Gastroesophageal sphincter (tissue), 4 donors: ENCODE data around the gene GABBR1. TPM values are rescaled to one million over a fixed set of nuclear protein-coding genes. Genes with fewer than 3 reads are reported as not detected.

Experiments
- ATAC-seq: fragments of 150-250 bp; one replicate; pipeline ENCODE4 v1.9.1; 2016; ENCODE audit warnings: mild to moderate bottlenecking, moderate library complexity
- H3K27ac ChIP-seq, 4 donors: fragments of 200-600 bp; sonication (generic) in 3 of 4; 1 replicate in 3 of 4; 2 replicates in 1 of 4; pipeline ENCODE4 v1.5.1; 2016 to 2019
- H3K27me3 ChIP-seq: fragments of 200-600 bp; sonication (generic); one replicate; pipeline ENCODE4 v1.5.1; 2019
- H3K36me3 ChIP-seq, 2 donors: fragments of 200-600 bp; sonication (generic); one replicate each; pipeline ENCODE4 v1.5.1; 2019; ENCODE audit warnings: control low read depth in 1 of 2
- H3K4me1 ChIP-seq, 3 donors: fragments of 200-600 bp; sonication (generic); 1 replicate in 2 of 3; 2 replicates in 1 of 3; pipeline ENCODE4 v1.5.1; 2016 to 2019; ENCODE audit warnings: control low read depth in 2 of 3
- H3K4me3 ChIP-seq, 2 donors: fragments of 200-600 bp; sonication (generic); one replicate each; pipeline ENCODE4 v1.5.1; 2019; ENCODE audit warnings: mild to moderate bottlenecking in 1 of 2, moderate library complexity in 1 of 2
- H3K9me3 ChIP-seq, 3 donors: fragments of 200-600 bp; sonication (generic); one replicate each; pipeline ENCODE4 v1.5.1; 2017 to 2019; ENCODE audit warnings: control low read depth in 2 of 3
- EP300 ChIP-seq: sonication (generic); formaldehyde crosslinking; IDR thresholded peaks from one replicate; pipeline ENCODE4 v1.6.1; 2017; ENCODE audit warnings: antibody characterized with exemption, mild to moderate bottlenecking
- POLR2A ChIP-seq, 2 donors: fragments of 450-650 bp; IDR thresholded peaks; one replicate each; pipeline ENCODE4 v1.6.1; 2017; ENCODE audit warnings: antibody characterized with exemption in 2 of 2, mild to moderate bottlenecking in 2 of 2, moderate library complexity in 1 of 2
- POLR2AphosphoS5 ChIP-seq: sonication (generic); formaldehyde crosslinking; IDR thresholded peaks from one replicate; pipeline ENCODE4 v1.6.1; 2017; ENCODE audit warnings: antibody characterized with exemption
- WGBS, 2 donors: methylation state at CpG; one replicate each; pipeline ENCODE4 v1.1.5; 2018; ENCODE audit warnings: low coverage in 1 of 2; 5-methylcytosine and 5-hydroxymethylcytosine counted together
- total RNA-seq, 4 donors: library from RNA; depleted of rRNA; stranded (reverse); fragments of >200 nt; gene quantifications; one replicate each; pipeline ENCODE4 v1.1.0, GENCODE V29; 2016
- TF ChIP-seq, protein P1 (sequence below), 4 experiments: fragments of 200-600 bp in 2 of 4; fragments of 450-650 bp in 2 of 4; sonication (generic) in 1 of 4; IDR thresholded peaks; one replicate each; pipeline ENCODE4 v1.5.1; 2017 to 2019; ENCODE audit warnings: antibody characterized with exemption in 4 of 4, mild to moderate bottlenecking in 2 of 4, moderate library complexity in 2 of 4

The GABBR1 gene
- total RNA-seq, 4 donors from 2014 or later = 17.8 to 90.1 (median 44.8) TPM

GRCh38 chr6:29527564-29527963, 105.4 kb downstream of the GABBR1 start:
- H3K27ac ChIP-seq = no peak overlapping the region
- WGBS, 2 donors = no CpG with 5 or more reads among the region's 2 CpGs
- no peaks in the 10 kb centered on the region for H3K27me3 ChIP-seq
- no peaks in the 10 kb centered on the region for H3K36me3 ChIP-seq
- H3K9me3 ChIP-seq = no peaks in the 10 kb centered on the region
- no peak for ATAC-seq
- TF ChIP-seq EP300 (no peak), POLR2AphosphoS5 (no peak), POLR2A (IDR thresholded peaks at IDR 0.05) (no peak)
- TF ChIP-seq, protein P1, sequence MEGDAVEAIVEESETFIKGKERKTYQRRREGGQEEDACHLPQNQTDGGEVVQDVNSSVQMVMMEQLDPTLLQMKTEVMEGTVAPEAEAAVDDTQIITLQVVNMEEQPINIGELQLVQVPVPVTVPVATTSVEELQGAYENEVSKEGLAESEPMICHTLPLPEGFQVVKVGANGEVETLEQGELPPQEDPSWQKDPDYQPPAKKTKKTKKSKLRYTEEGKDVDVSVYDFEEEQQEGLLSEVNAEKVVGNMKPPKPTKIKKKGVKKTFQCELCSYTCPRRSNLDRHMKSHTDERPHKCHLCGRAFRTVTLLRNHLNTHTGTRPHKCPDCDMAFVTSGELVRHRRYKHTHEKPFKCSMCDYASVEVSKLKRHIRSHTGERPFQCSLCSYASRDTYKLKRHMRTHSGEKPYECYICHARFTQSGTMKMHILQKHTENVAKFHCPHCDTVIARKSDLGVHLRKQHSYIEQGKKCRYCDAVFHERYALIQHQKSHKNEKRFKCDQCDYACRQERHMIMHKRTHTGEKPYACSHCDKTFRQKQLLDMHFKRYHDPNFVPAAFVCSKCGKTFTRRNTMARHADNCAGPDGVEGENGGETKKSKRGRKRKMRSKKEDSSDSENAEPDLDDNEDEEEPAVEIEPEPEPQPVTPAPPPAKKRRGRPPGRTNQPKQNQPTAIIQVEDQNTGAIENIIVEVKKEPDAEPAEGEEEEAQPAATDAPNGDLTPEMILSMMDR (IDR thresholded peaks at IDR 0.05) = no peak
- H3K4me1 ChIP-seq = no peaks in the 10 kb centered on the region
- no peak overlapping the region for H3K4me3 ChIP-seq

GRCh38 chr6:29527126-29527525, 105.9 kb downstream of the GABBR1 start:
- 92 to 100% methylated on average over 1 of the region's 1 CpG for WGBS, 2 donors
- H3K4me3 ChIP-seq = no peak overlapping the region
- H3K4me1 ChIP-seq = no peaks in the 10 kb centered on the region
- H3K27me3 ChIP-seq = no peaks in the 10 kb centered on the region
- H3K36me3 ChIP-seq = no peaks in the 10 kb centered on the region
- TF ChIP-seq EP300 = no peak
- TF ChIP-seq, protein P1 (IDR thresholded peaks at IDR 0.05) = no peak
- no peak for TF ChIP-seq POLR2AphosphoS5
- TF ChIP-seq POLR2A (IDR thresholded peaks at IDR 0.05) = no peak
- no peak for ATAC-seq
- H3K27ac ChIP-seq = no peak overlapping the region
- no peaks in the 10 kb centered on the region for H3K9me3 ChIP-seq

DNA sequence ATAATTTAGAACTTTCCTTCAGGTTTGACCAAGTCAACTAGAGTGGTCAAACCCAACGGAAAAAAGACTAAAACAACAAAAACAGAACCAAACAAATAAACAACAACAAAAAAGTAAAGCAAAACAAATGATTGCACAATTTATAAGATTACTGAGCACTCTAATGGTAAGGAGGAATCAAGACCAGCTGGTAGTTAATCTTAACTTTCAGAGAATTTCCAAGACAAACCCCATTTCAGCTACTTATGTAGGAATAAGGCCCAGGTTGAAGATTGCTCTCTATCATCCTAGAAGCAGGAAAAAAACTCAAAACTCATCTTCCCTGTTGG, 107.7 kb downstream of the GABBR1 start:
- no peaks in the 10 kb centered on the region for H3K9me3 ChIP-seq
- no peaks in the 10 kb centered on the region for H3K36me3 ChIP-seq
- no peak for ATAC-seq
- TF ChIP-seq EP300 (no peak), POLR2A (IDR thresholded peaks at IDR 0.05) (no peak)
- TF ChIP-seq, protein P1 (IDR thresholded peaks at IDR 0.05) = no peak
- 13% methylated on average over 1 of the region's 1 CpG; no CpG with 5 or more reads in 1 of the 2 donors for WGBS, 2 donors
- H3K4me3 ChIP-seq = no peak overlapping the region
- no peaks in the 10 kb centered on the region for H3K4me1 ChIP-seq
- H3K27ac ChIP-seq = no peak overlapping the region
- H3K27me3 ChIP-seq = no peaks in the 10 kb centered on the region

GRCh38 chr6:29524444-29525310, 108.3 kb downstream of the GABBR1 start:
- no peak for ATAC-seq
- no peaks in the 10 kb centered on the region for H3K36me3 ChIP-seq
- no peaks in the 10 kb centered on the region for H3K27me3 ChIP-seq
- WGBS, 2 donors = 74 to 81% methylated on average over 7 of the region's 7 CpGs
- no peaks in the 10 kb centered on the region for H3K9me3 ChIP-seq
- no peak overlapping the region for H3K4me3 ChIP-seq
- no peak overlapping the region for H3K27ac ChIP-seq
- TF ChIP-seq POLR2A (IDR thresholded peaks at IDR 0.05) = no peak
- TF ChIP-seq POLR2AphosphoS5 = no peak
- TF ChIP-seq EP300 = no peak
- TF ChIP-seq, protein P1 (IDR thresholded peaks at IDR 0.05) = no peak
- no peaks in the 10 kb centered on the region for H3K4me1 ChIP-seq

DNA sequence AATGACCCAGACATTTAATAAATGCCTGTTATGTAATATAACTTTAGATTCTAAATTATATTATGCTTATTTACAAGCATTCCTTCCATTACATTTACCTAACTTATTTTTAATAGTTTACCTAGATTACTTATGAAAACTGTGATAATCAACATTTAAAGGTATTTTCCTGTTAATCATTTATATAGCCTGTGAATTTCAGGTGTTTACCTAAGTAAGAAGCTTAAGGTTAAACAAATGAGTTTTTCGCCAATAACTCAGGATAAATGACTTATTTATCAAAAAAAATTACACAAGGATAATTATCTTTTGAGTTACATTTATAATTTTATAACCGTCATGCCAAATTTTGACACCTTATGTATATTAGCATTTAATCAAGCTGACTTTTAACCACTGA, 108.9 kb downstream of the GABBR1 start:
- WGBS, 2 donors = 85 to 92% methylated on average over 2 of the region's 2 CpGs
- no peak for ATAC-seq
- Histone ChIP-seq H3K4me1 (no peaks in the 10 kb centered on the region), H3K36me3 (no peaks in the 10 kb centered on the region), H3K9me3 (no peaks in the 10 kb centered on the region), H3K27me3 (no peaks in the 10 kb centered on the region), H3K27ac (no peak overlapping the region), H3K4me3 (no peak overlapping the region)
- TF ChIP-seq POLR2AphosphoS5 (no peak), POLR2A (IDR thresholded peaks at IDR 0.05) (no peak), EP300 (no peak)
- TF ChIP-seq, protein P1 (IDR thresholded peaks at IDR 0.05) = no peak
